ENCODE measurements around the gene LASP1NB.

Gene LASP1NB

DNA sequence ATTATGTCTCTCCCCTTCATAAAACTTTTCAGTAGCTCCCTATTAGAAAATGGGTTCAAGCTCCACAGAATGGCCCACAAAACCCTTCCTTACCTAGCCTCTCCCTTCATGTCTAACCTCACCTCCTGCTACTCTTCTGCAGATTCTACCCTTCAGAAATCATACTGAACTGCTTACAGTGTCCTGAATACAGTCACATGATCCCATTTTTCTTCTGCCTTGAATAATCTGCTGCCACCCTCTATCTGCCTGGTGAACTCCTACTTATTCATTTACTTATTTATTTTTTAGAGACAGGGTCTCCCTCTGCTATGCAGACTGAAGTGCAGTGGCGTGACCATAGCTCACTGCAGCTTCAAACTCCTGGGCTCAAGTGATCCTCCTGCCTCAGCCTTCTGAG, 15.0 kb downstream of the LASP1NB start:
- no peak overlapping the region for H3K18ac ChIP-seq (ENCODE audit: low read length)
- no peak for DNase-seq (ENCODE audit: low spot score)
- no peak overlapping the region for H2BK12ac ChIP-seq (ENCODE audit: low read length)
- H2AFZ ChIP-seq (ENCODE audit: low read length): no peak overlapping the region
- no peak overlapping the region for H3K4me2 ChIP-seq (ENCODE audit: insufficient read depth, low read length, poor library complexity, severe bottlenecking)
- H3K9me3 ChIP-seq (replicated peaks in 1 of 2; ENCODE audit: control insufficient read depth in 2 of 2, insufficient read depth in 1 of 2, low read depth in 1 of 2, low read length in 2 of 2): no peaks in the 10 kb centered on the region
- no peak overlapping the region for H2AK5ac ChIP-seq (ENCODE audit: low read depth, low read length)
- H2BK120ac ChIP-seq (ENCODE audit: low read depth, low read length): no peak overlapping the region
- H3K14ac ChIP-seq (ENCODE audit: low read length): no peak overlapping the region
- no peak overlapping the region for H3K9ac ChIP-seq (ENCODE audit: low read depth, low read length, poor library complexity)
- H2BK5ac ChIP-seq (ENCODE audit: low read length): no peak overlapping the region
- no peak overlapping the region for H3K4ac ChIP-seq (ENCODE audit: low read length)
- H3K36me3 ChIP-seq (replicated peaks in 1 of 2; ENCODE audit: control insufficient read depth in 2 of 2, insufficient read depth in 2 of 2, low read length in 2 of 2): no peaks in the 10 kb centered on the region
- no CpG with 5 or more reads among the region's 1 CpG for WGBS, 2 donors (ENCODE audit: extremely low coverage in 2 of 2, insufficient read length in 2 of 2, insufficient replicate concordance in 1 of 2)
- H3K79me1 ChIP-seq (ENCODE audit: low read depth, low read length): no peaks in the 10 kb centered on the region
- no peak overlapping the region for H3K4me3 ChIP-seq (ENCODE audit: low read length in 2 of 2)
- peaks cover 0 to 4% (median 0%) of the 10 kb centered on the region in 3 experiments for H3K27me3 ChIP-seq (ENCODE audit: control insufficient read depth in 3 of 3, insufficient read depth in 3 of 3, low read depth in 1 of 3, low read length in 3 of 3)
- H2BK15ac ChIP-seq (ENCODE audit: low read length): no peak overlapping the region
- H4K8ac ChIP-seq (ENCODE audit: low read depth, low read length): no peak overlapping the region
- no peak overlapping the region for H3K23ac ChIP-seq (ENCODE audit: low read depth, low read length, poor library complexity)
- no peak overlapping the region for H4K91ac ChIP-seq (ENCODE audit: low read depth, low read length, poor library complexity)
- H3K27ac ChIP-seq (replicated peaks; ENCODE audit: low read length): no peak overlapping the region
- H3K4me1 ChIP-seq (ENCODE audit: control insufficient read depth in 2 of 2, insufficient read depth in 1 of 2, low read depth in 1 of 2, low read length in 2 of 2): peaks cover 0 to 2% of the 10 kb centered on the region in 2 donors

DNA sequence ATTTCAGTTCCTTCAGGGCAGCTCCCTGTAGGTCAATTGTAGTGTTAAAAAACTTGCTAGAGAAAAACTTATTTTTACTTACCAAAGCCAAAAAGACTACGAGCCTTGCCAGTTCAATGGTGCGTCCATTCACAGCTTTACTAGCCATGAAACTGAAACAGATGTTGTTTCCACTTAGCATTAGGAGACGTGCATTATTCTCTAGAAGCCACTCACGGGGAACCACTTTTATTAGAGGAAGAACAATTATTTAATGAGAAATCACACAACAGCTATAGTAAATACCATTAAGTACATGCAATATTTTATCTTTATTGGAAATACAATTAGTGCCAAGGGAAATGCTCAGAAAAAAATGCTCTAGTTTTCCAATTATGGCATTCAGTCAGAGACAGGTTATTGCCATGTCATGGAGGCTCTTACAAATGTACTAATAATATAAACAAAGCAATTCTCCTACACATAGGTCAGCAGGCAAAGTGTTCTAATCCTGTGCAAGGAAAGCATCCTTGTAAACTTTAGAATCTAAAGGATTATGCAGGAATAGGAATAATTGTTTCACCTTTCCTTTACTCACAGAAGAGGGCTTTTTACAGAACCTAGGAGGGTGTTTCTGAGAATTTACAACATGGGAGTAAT, 17.4 kb downstream of the LASP1NB start:
- H2AFZ ChIP-seq (ENCODE audit: low read length): no peak overlapping the region
- WGBS, 2 donors (ENCODE audit: extremely low coverage in 2 of 2, insufficient read length in 2 of 2, insufficient replicate concordance in 1 of 2): no CpG with 5 or more reads among the region's 4 CpGs
- H3K18ac ChIP-seq (ENCODE audit: low read length): no peak overlapping the region
- no peaks in the 10 kb centered on the region for H3K36me3 ChIP-seq (replicated peaks in 1 of 2; ENCODE audit: control insufficient read depth in 2 of 2, insufficient read depth in 2 of 2, low read length in 2 of 2)
- no peak overlapping the region for H3K4me3 ChIP-seq (ENCODE audit: low read length in 2 of 2)
- no peak overlapping the region for H4K91ac ChIP-seq (ENCODE audit: low read depth, low read length, poor library complexity)
- H4K8ac ChIP-seq (ENCODE audit: low read depth, low read length): no peak overlapping the region
- H3K4me1 ChIP-seq (ENCODE audit: control insufficient read depth in 2 of 2, insufficient read depth in 1 of 2, low read depth in 1 of 2, low read length in 2 of 2): peaks cover 0 to 2% of the 10 kb centered on the region in 2 donors
- H3K79me1 ChIP-seq (ENCODE audit: low read depth, low read length): no peaks in the 10 kb centered on the region
- H2BK5ac ChIP-seq (ENCODE audit: low read length): no peak overlapping the region
- no peaks in the 10 kb centered on the region for H3K9me3 ChIP-seq (replicated peaks in 1 of 2; ENCODE audit: control insufficient read depth in 2 of 2, insufficient read depth in 1 of 2, low read depth in 1 of 2, low read length in 2 of 2)
- H2AK5ac ChIP-seq (ENCODE audit: low read depth, low read length): no peak overlapping the region
- H3K4me2 ChIP-seq (ENCODE audit: insufficient read depth, low read length, poor library complexity, severe bottlenecking): no peak overlapping the region
- no peak overlapping the region for H3K4ac ChIP-seq (ENCODE audit: low read length)
- no peak overlapping the region for H2BK12ac ChIP-seq (ENCODE audit: low read length)
- DNase-seq (ENCODE audit: low spot score): no peak
- no peak overlapping the region for H3K23ac ChIP-seq (ENCODE audit: low read depth, low read length, poor library complexity)
- no peak overlapping the region for H2BK15ac ChIP-seq (ENCODE audit: low read length)
- no peak overlapping the region for H3K9ac ChIP-seq (ENCODE audit: low read depth, low read length, poor library complexity)
- no peak overlapping the region for H2BK120ac ChIP-seq (ENCODE audit: low read depth, low read length)
- H3K27ac ChIP-seq (replicated peaks; ENCODE audit: low read length): no peak overlapping the region
- H3K27me3 ChIP-seq (ENCODE audit: control insufficient read depth in 3 of 3, insufficient read depth in 3 of 3, low read depth in 1 of 3, low read length in 3 of 3): no peaks in the 10 kb centered on the region
- no peak overlapping the region for H3K14ac ChIP-seq (ENCODE audit: low read length)

DNA sequence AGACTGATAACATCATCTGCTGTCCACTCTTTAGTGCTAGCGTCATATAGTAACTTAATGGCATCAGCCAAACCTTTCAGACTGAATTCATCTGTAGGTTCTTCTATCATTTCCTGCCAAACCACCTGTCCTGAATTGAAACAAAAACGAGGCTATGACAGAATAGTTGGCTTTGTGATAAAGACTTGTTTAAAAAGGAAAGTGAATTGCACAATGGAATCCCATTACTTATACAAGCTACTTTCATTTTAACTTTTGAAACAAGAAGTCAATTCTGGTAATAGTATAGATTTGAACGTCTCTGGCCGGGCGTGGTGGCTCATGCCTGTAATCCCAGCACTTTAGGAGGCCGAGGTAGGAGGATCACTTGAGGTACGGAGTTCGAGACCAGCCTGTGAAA, 18.2 kb downstream of the LASP1NB start:
- no peak overlapping the region for H2BK5ac ChIP-seq (ENCODE audit: low read length)
- no peak overlapping the region for H3K9ac ChIP-seq (ENCODE audit: low read depth, low read length, poor library complexity)
- no peak overlapping the region for H3K18ac ChIP-seq (ENCODE audit: low read length)
- H3K4ac ChIP-seq (ENCODE audit: low read length): no peak overlapping the region
- H4K91ac ChIP-seq (ENCODE audit: low read depth, low read length, poor library complexity): no peak overlapping the region
- no peak overlapping the region for H3K23ac ChIP-seq (ENCODE audit: low read depth, low read length, poor library complexity)
- H4K8ac ChIP-seq (ENCODE audit: low read depth, low read length): no peak overlapping the region
- H2AK5ac ChIP-seq (ENCODE audit: low read depth, low read length): no peak overlapping the region
- no peak overlapping the region for H3K14ac ChIP-seq (ENCODE audit: low read length)
- H2BK15ac ChIP-seq (ENCODE audit: low read length): no peak overlapping the region
- no peak overlapping the region for H3K4me3 ChIP-seq (ENCODE audit: low read length in 2 of 2)
- DNase-seq (ENCODE audit: low spot score): no peak
- no peak overlapping the region for H3K4me2 ChIP-seq (ENCODE audit: insufficient read depth, low read length, poor library complexity, severe bottlenecking)
- no peak overlapping the region for H2BK12ac ChIP-seq (ENCODE audit: low read length)
- no peaks in the 10 kb centered on the region for H3K9me3 ChIP-seq (replicated peaks in 1 of 2; ENCODE audit: control insufficient read depth in 2 of 2, insufficient read depth in 1 of 2, low read depth in 1 of 2, low read length in 2 of 2)
- H2BK120ac ChIP-seq (ENCODE audit: low read depth, low read length): no peak overlapping the region
- WGBS, 2 donors (ENCODE audit: extremely low coverage in 2 of 2, insufficient read length in 2 of 2, insufficient replicate concordance in 1 of 2): no CpG with 5 or more reads among the region's 8 CpGs
- no peaks in the 10 kb centered on the region for H3K27me3 ChIP-seq (ENCODE audit: control insufficient read depth in 3 of 3, insufficient read depth in 3 of 3, low read depth in 1 of 3, low read length in 3 of 3)
- no peaks in the 10 kb centered on the region for H3K36me3 ChIP-seq (replicated peaks in 1 of 2; ENCODE audit: control insufficient read depth in 2 of 2, insufficient read depth in 2 of 2, low read length in 2 of 2)
- H2AFZ ChIP-seq (ENCODE audit: low read length): no peak overlapping the region
- no peak overlapping the region for H3K27ac ChIP-seq (replicated peaks; ENCODE audit: low read length)
- no peaks in the 10 kb centered on the region for H3K79me1 ChIP-seq (ENCODE audit: low read depth, low read length)
- no peaks in the 10 kb centered on the region for H3K4me1 ChIP-seq (ENCODE audit: control insufficient read depth in 2 of 2, insufficient read depth in 1 of 2, low read depth in 1 of 2, low read length in 2 of 2)

DNA sequence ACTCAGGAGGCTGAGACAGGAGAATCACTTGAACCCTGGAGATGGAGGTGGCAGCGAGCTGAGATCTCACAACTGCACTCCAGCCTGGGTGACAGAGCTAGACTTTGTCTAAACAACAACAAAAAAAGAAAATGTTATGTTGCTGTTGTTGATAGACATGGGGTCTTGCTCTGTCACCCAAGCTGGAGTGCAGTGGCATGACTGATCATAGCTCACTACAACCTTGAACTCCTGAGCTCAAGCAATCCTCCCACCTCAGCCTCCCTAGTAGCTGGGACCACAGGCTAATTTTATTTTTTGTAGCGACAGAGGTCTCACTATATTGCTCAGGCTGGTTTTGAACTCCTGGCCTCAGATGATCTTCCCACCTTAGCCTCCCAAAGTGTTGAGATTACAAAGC, 21.8 kb downstream of the LASP1NB start:
- no peak for DNase-seq (ENCODE audit: low spot score)
- H3K27ac ChIP-seq (replicated peaks; ENCODE audit: low read length): no peak overlapping the region
- no peak overlapping the region for H2AK5ac ChIP-seq (ENCODE audit: low read depth, low read length)
- no peak overlapping the region for H2AFZ ChIP-seq (ENCODE audit: low read length)
- H3K23ac ChIP-seq (ENCODE audit: low read depth, low read length, poor library complexity): no peak overlapping the region
- no peak overlapping the region for H4K91ac ChIP-seq (ENCODE audit: low read depth, low read length, poor library complexity)
- H2BK120ac ChIP-seq (ENCODE audit: low read depth, low read length): no peak overlapping the region
- H3K36me3 ChIP-seq (replicated peaks in 1 of 2; ENCODE audit: control insufficient read depth in 2 of 2, insufficient read depth in 2 of 2, low read length in 2 of 2): no peaks in the 10 kb centered on the region
- no peak overlapping the region for H3K4ac ChIP-seq (ENCODE audit: low read length)
- no peak overlapping the region for H4K8ac ChIP-seq (ENCODE audit: low read depth, low read length)
- H2BK12ac ChIP-seq (ENCODE audit: low read length): no peak overlapping the region
- no peak overlapping the region for H3K9ac ChIP-seq (ENCODE audit: low read depth, low read length, poor library complexity)
- no peak overlapping the region for H3K4me3 ChIP-seq (ENCODE audit: low read length in 2 of 2)
- no peaks in the 10 kb centered on the region for H3K4me1 ChIP-seq (ENCODE audit: control insufficient read depth in 2 of 2, insufficient read depth in 1 of 2, low read depth in 1 of 2, low read length in 2 of 2)
- WGBS, 2 donors (ENCODE audit: extremely low coverage in 2 of 2, insufficient read length in 2 of 2, insufficient replicate concordance in 1 of 2): no CpG with 5 or more reads among the region's 2 CpGs
- no peak overlapping the region for H3K18ac ChIP-seq (ENCODE audit: low read length)
- H2BK15ac ChIP-seq (ENCODE audit: low read length): no peak overlapping the region
- no peaks in the 10 kb centered on the region for H3K9me3 ChIP-seq (replicated peaks in 1 of 2; ENCODE audit: control insufficient read depth in 2 of 2, insufficient read depth in 1 of 2, low read depth in 1 of 2, low read length in 2 of 2)
- no peak overlapping the region for H3K4me2 ChIP-seq (ENCODE audit: insufficient read depth, low read length, poor library complexity, severe bottlenecking)
- no peak overlapping the region for H3K14ac ChIP-seq (ENCODE audit: low read length)
- H3K27me3 ChIP-seq (ENCODE audit: control insufficient read depth in 3 of 3, insufficient read depth in 3 of 3, low read depth in 1 of 3, low read length in 3 of 3): no peaks in the 10 kb centered on the region
- H3K79me1 ChIP-seq (ENCODE audit: low read depth, low read length): no peaks in the 10 kb centered on the region
- H2BK5ac ChIP-seq (ENCODE audit: low read length): no peak overlapping the region

All from neuronal stem cell (in vitro differentiated cells).